Mesodermal cell (in vitro differentiated cells): ENCODE data around the gene CA4.

Experiments
- H3K27ac ChIP-seq: 2 replicates; pipeline ENCODE4 v1.7.0; 2013; ENCODE audit warnings: mild to moderate bottlenecking, low read depth, low read length, moderate library complexity; ENCODE audit not compliant: severe bottlenecking
- H3K36me3 ChIP-seq: 2 replicates; pipeline ENCODE4 v1.7.1; 2013; ENCODE audit warnings: mild to moderate bottlenecking, low read length, moderate library complexity; ENCODE audit not compliant: control insufficient read depth, insufficient read depth
- H3K4me1 ChIP-seq: one replicate; pipeline ENCODE4 v1.7.1; 2013; ENCODE audit warnings: mild to moderate bottlenecking, low read length; ENCODE audit not compliant: insufficient read depth, control insufficient read depth, poor library complexity, severe bottlenecking
- H3K4me3 ChIP-seq: 2 replicates; pipeline ENCODE4 v1.7.0; 2013; ENCODE audit warnings: low read length, control low read depth, mild to moderate bottlenecking; ENCODE audit not compliant: insufficient read depth, poor library complexity, severe bottlenecking; ENCODE audit errors: extremely low read depth
- H3K9me3 ChIP-seq: 2 replicates; pipeline ENCODE4 v1.7.1; 2013; ENCODE audit warnings: mild to moderate bottlenecking, low read length, moderate library complexity; ENCODE audit not compliant: control insufficient read depth
- WGBS, 2 experiments: methylation state at CpG; one replicate each; pipeline ENCODE4 v1.1.5; 2013; ENCODE audit warnings: missing lambda C conversion rate in 2 of 2; ENCODE audit not compliant: insufficient coverage in 2 of 2; 5-methylcytosine and 5-hydroxymethylcytosine counted together

CA4 gene

DNA sequence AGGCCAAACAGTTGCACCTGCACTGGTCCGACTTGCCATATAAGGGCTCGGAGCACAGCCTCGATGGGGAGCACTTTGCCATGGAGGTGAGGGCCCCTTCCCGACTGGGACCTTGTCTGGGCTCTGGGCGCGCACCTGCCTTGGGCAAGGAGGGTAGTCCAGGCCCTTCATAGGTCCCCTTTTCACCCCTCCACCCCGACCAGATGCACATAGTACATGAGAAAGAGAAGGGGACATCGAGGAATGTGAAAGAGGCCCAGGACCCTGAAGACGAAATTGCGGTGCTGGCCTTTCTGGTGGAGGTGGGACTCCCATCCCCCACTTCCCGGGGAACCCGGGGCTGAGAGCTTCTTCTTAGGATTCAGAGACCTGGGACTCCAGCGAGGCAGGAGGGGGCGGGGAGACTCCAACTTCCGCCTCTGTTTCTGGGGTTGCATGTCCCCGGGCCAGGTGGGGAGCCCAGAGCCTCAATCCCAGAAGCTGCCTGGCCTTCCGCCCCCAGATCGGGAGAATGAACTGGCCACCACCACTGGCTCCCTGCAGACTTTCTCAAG is 7.8 kb downstream of the CA4 start:
- Histone ChIP-seq H3K9me3 (no peaks in the 10 kb centered on the region), H3K4me3 (no peak overlapping the region), H3K4me1 (peaks cover 20% of the 10 kb centered on the region), H3K27ac (no peak overlapping the region), H3K36me3 (no peaks in the 10 kb centered on the region)
- WGBS, 2 experiments: 64 to 73% methylated on average over 11 to 13 of the region's 18 CpGs

DNA sequence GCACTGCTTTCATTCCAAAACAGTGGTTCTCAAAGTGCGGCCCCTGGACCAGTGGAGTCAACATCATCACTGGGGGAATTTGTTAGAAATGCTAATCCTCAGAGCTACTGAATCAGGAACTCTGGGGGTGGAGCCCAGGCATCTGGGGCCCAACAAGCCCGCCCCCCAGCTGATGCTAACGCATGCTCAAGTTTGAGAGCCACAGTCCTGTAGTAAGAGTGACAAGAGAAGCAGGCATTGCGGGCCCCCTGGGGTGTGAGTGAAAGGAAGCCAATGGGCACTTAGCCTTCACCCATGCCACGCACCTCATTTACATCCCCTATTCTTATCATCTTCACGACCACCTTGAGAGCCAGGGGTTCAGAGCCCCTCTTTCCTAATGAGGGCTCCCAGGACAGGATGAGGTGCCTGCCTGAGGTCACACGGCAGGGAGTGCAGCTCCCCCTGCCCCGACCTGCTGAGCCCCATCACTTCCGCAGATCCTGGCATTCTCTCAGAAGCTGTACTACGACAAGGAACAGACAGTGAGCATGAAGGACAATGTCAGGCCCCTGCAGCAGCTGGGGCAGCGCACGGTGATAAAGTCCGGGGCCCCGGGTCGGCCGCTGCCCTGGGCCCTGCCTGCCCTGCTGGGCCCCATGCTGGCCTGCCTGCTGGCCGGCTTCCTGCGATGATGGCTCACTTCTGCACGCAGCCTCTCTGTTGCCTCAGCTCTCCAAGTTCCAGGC is 9.1 kb downstream of the CA4 start:
- Histone ChIP-seq H3K4me3 (no peak overlapping the region), H3K4me1 (peaks cover 32% of the 10 kb centered on the region), H3K27ac (no peak overlapping the region), H3K9me3 (no peaks in the 10 kb centered on the region), H3K36me3 (no peaks in the 10 kb centered on the region)
- WGBS, 2 experiments: 16 to 23% methylated on average over 17 to 19 of the region's 19 CpGs

DNA sequence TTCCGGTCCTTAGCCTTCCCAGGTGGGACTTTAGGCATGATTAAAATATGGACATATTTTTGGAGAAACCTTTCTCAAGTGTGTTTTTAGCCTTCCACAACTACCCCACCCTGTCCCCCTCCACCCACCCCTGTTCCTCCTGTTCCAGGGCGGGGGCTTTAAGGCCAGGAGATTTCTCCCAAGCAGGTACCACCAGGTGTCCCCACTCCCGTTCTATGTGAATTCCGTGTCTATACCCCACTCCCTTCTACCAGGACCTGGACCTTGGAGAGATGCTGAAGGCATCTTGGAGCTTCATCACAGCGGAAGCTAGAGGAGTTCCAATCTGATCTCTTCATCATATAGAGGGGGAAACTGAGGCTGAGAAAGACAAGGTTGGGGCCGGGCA is 9.7 kb downstream of the CA4 start:
- WGBS, 2 experiments: 61 to 92% methylated on average over 4 of the region's 6 CpGs
- peaks cover 32% of the 10 kb centered on the region for H3K4me1 ChIP-seq

DNA sequence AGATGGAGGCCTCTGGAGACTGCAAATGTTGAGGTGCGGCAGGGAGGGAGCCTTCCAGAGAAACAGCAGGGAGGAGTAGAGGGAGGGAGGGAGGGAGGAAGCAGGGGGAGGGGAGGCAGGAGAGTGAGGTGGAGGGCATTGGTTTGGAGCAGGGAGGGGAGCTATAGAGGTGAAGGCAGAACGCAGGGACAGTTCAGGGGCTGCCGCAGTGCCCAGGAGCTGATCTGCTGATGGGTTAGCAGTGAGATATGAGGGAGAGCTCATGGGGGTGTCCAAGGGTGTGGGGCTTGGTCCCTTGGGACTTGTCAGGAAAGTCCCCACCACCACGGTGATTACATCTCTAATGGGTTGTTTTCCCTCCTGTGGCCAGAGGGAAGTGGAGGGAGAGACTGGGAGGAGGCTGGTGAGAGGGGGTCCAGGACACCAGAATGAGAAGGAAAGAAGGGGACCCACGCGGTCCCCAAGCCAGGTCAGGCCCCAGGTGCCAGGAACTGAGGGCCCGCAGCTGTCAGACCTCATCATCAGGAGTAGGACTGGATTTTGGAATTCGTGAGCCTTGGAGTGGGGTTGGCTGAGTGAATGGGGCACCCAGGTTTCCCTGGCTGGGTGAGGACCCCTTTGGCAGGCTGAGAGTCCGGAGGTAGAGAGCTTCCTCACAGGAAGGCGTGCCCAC is 11.2 kb downstream of the CA4 start:
- Histone ChIP-seq H3K4me3 (no peak overlapping the region), H3K27ac (no peak overlapping the region), H3K36me3 (no peaks in the 10 kb centered on the region), H3K9me3 (no peaks in the 10 kb centered on the region), H3K4me1 (peaks cover 32% of the 10 kb centered on the region)
- 46 to 50% methylated on average over 6 to 9 of the region's 10 CpGs for WGBS, 2 experiments

More for the DNA sequence above, 9.7 kb downstream of the CA4 start:
- Histone ChIP-seq H3K36me3 (no peaks in the 10 kb centered on the region), H3K9me3 (no peaks in the 10 kb centered on the region), H3K4me3 (no peak overlapping the region), H3K27ac (no peak overlapping the region)

DNA sequence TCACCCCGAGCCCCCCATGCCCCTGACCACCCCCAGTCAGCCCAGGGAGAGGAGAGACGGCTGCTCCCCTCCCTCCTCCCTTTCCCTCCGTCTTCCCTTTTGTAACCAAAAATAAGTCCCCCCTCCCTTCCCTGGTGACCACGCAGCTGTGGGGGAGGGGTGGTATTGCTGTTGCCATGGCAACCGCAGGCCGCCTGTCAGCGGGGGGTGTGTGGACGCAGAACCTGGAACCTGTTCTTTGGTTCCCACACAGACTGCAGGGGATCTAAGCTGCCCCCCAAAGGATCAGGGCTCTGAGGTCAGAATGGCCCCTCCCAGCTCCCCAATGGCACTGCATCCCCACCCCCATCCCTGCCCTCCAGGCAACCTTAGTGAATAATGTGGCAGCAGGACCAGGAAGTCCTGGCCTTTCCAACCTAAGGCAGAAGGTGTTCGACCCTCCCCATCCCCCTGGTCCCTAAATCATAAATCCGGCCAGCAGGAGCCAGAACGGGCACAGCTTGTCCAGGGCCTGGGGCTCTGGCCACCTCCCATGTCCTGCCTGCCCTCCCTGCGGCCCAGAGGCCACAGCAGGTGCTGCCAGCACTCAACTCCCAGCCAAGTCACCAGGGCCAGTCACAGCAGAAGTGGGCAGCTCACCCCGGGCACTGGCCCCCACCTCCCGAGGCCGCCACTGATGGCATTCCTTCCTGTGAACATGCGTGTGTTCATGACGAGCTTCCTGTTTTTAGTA is 12.0 kb downstream of the CA4 start:
- 48 to 66% methylated on average over 7 to 13 of the region's 17 CpGs for WGBS, 2 experiments
- Histone ChIP-seq H3K9me3 (no peaks in the 10 kb centered on the region), H3K27ac (no peak overlapping the region), H3K4me1 (peaks cover 32% of the 10 kb centered on the region), H3K36me3 (no peaks in the 10 kb centered on the region), H3K4me3 (no peak overlapping the region)

DNA sequence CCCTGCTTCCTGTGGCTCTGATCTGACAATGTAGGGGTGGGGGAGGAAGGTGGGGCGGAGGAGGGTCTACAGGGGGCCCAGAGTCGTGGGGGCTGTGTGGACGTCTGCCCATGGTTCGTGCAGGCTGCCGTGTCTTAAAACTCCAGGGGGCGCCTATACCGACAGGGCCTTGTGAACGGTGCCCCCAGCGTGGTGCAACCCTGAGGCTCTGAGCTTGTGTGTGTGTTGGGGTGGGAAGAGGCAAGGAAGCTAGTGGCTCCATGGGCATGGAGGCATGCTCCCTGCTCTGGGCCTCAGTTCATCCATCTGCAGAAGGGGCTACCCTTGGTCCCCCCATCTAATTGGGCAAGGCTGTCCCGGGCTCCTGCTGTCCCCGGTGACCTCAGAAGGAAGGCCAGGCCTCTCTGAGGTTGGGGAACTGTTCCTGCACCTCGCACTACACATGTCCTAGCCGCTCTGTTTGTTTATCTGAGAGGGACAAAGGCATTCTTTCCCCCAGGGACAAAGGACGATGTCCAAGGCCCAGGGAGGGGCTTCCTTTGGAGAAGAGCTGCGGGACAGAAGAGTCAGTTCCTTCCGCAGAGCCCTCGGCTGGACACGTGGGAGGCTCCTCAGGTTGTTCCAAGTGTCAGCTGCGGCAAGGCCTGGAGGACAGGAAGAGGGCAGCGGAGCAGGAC is 13.5 kb downstream of the CA4 start:
- Histone ChIP-seq H3K27ac (peak overlapping the region; percentile 10), H3K4me1 (peaks cover 32% of the 10 kb centered on the region), H3K4me3 (no peak overlapping the region), H3K36me3 (no peaks in the 10 kb centered on the region), H3K9me3 (no peaks in the 10 kb centered on the region)
- 63% methylated on average over 13 to 20 of the region's 20 CpGs for WGBS, 2 experiments

DNA sequence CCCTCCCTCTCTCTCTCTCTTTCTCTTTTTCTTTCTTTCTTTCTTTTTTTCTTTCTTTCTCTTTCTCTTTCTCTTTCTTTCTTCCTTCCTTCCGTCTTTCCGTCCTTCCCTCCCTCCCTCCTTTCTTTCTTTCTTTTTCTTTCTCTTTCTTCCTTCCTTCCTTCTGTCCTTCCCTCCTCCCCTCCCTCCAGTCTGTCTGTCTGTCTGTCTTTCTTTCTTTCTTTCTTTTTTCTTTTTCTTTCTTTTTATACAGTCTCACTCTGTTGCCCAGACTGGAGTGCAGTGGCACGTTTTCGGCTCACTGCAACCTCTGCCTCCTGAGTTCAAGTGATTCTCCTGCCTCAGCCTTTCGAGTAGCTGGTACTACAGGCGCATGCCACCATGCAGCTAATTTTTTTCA is 14.4 kb downstream of the CA4 start:
- Histone ChIP-seq H3K36me3 (no peaks in the 10 kb centered on the region), H3K27ac (no peak overlapping the region), H3K4me3 (no peak overlapping the region), H3K9me3 (no peaks in the 10 kb centered on the region), H3K4me1 (peaks cover 29% of the 10 kb centered on the region)
- WGBS, 2 experiments: 83 to 93% methylated on average over 4 to 6 of the region's 6 CpGs

DNA sequence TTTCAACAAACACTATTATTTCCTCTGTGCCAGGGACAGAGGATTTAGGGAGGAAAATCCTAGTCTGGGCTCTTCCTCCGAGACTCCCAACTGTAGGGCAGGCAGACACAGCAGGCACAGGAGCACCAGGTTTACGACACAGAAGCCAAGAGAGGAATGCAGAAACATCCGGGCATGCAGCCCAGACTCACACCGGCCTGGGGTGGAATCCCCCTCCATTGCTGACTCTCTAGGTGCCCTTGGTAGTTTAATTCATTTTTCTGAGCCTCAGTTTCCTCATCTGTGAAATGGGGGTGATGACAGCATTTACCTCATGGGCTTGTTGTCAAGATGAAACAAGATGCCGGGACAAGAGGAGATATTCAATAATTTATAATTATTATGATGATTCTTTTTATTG is 14.9 kb downstream of the CA4 start:
- Histone ChIP-seq H3K4me3 (no peak overlapping the region), H3K4me1 (peaks cover 27% of the 10 kb centered on the region), H3K36me3 (no peaks in the 10 kb centered on the region), H3K27ac (no peak overlapping the region), H3K9me3 (no peaks in the 10 kb centered on the region)
- WGBS, 2 experiments: 65 to 69% methylated on average over 2 to 4 of the region's 5 CpGs

DNA sequence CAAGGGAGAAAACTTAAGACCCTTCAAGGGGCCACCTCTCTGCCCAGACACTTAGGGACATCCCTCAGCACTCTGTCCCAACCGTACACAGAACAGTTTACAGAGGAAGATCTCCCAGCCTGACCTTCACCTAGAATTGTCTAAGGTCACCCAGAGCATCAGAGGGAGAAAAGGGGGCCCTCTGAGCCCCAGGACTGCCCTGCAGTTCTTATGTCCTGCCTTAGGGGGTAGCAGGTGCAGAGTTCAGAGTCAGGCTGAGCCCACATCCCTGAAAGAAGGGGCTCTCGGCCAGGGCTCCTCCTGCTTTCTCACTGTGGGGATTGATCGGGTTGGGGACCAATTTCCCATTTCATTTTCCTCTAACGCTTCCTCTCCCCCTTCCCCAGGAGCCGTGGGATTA is 15.4 kb downstream of the CA4 start:
- Histone ChIP-seq H3K36me3 (no peaks in the 10 kb centered on the region), H3K4me1 (peaks cover 32% of the 10 kb centered on the region), H3K9me3 (no peaks in the 10 kb centered on the region), H3K4me3 (no peak overlapping the region), H3K27ac (no peak overlapping the region)
- WGBS, 2 experiments: 78 to 87% methylated on average over 2 to 5 of the region's 5 CpGs

DNA sequence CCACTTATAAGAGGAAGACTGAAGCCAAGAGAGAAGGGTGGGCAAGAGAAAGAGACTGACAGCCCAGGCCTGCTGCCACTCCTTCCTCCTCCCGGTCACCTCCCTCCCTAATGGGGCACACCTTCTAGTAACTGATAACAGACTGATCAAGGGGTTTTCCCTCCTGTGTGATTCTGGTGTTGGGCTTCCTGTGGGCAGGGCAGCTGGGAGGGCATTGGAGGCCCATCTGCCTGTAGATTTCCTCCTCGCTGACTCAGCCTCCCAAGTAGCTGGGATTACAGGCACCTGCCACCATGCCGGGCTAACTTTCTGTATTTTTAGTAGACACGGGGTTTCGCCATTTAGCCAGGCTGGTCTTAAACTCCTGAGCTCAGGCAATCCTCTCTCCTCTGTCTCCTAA is 16.2 kb downstream of the CA4 start:
- Histone ChIP-seq H3K9me3 (no peaks in the 10 kb centered on the region), H3K4me1 (peaks cover 36% of the 10 kb centered on the region), H3K27ac (no peak overlapping the region), H3K36me3 (no peaks in the 10 kb centered on the region), H3K4me3 (no peak overlapping the region)
- 74 to 91% methylated on average over 4 of the region's 5 CpGs for WGBS, 2 experiments
